Subcutaneous adipose tissue (tissue), 4 donors: ENCODE measurements around the gene LRP1B. TPM values are rescaled to one million over a fixed set of nuclear protein-coding genes. Genes with fewer than 3 reads are reported as not detected.

Experiments used
- CTCF ChIP-seq: fragments of 450-650 bp; IDR thresholded peaks from one replicate; pipeline ENCODE4 v1.5.1; 2016; ENCODE audit warnings: low read depth, mild to moderate bottlenecking, control low read depth, antibody characterized with exemption, moderate library complexity
- total RNA-seq, 4 donors: library from RNA; depleted of rRNA; stranded (reverse); fragments of >200 nt; gene quantifications; one replicate each; pipeline ENCODE4 v1.1.0, GENCODE V29; 2016

Gene LRP1B
- total RNA-seq, 4 donors from 2014 or later, result 4.2 to 50.2 (median 14.7) TPM

- no peak for TF ChIP-seq CTCF
Measured at GRCh38 chr2:140359056-140359771, 1771.6 kb downstream of the LRP1B start.

GRCh38 chr2:140356697-140357096 lies 1774.1 kb downstream of the LRP1B start:
- TF ChIP-seq CTCF, result no peak

- TF ChIP-seq CTCF, result no peak
Measured at GRCh38 chr2:140355511-140356090, 1775.2 kb downstream of the LRP1B start.

- no peak for TF ChIP-seq CTCF
Measured at GRCh38 chr2:140354544-140354943, 1776.3 kb downstream of the LRP1B start.

GRCh38 chr2:140353541-140353940 lies 1777.3 kb downstream of the LRP1B start:
- no peak for TF ChIP-seq CTCF

- TF ChIP-seq CTCF, result no peak
Measured at GRCh38 chr2:140351692-140352091, 1779.1 kb downstream of the LRP1B start.

GRCh38 chr2:140349695-140350094 lies 1781.1 kb downstream of the LRP1B start:
- no peak for TF ChIP-seq CTCF
